ENCODE results near the gene FAM78A. TPM values are rescaled to one million over a fixed set of nuclear protein-coding genes. Genes with fewer than 3 reads are reported as not detected.

Gene FAM78A
- polyA plus RNA-seq, 1 experiment = 1.1 TPM

- no peak overlapping the region for H3K4me3 ChIP-seq (ENCODE audit: low read depth, low read length)
- no peak for DNase-seq (ENCODE audit: low read depth)
- no peaks in the 10 kb centered on the region for H3K36me3 ChIP-seq (ENCODE audit: control insufficient read depth, insufficient read depth, low read length)
- TF ChIP-seq CTCF (IDR thresholded peaks at IDR 0.05; ENCODE audit: insufficient read depth, low read depth, low read length) = no peak
- no peaks in the 10 kb centered on the region for H3K27me3 ChIP-seq (ENCODE audit: control insufficient read depth, insufficient read depth, low read length)
- CTCF ChIA-PET = no interaction called here
- POLR2A ChIA-PET = interaction anchor here (0.6 kb wide), 1 partner anchor 20 kb away, joined by 3 read pairs; no protein-coding TSS in a partner anchor
These were observed 18.9 kb downstream of the FAM78A start for GRCh38 chr9:131257266-131258025.

- Histone ChIP-seq H3K27me3 (ENCODE audit: control insufficient read depth, insufficient read depth, low read length) (no peaks in the 10 kb centered on the region), H3K36me3 (ENCODE audit: control insufficient read depth, insufficient read depth, low read length) (no peaks in the 10 kb centered on the region), H3K4me3 (ENCODE audit: low read depth, low read length) (no peak overlapping the region)
- DNase-seq (ENCODE audit: low read depth) = no peak
- CTCF ChIA-PET = interaction anchor here (1.2 kb wide), 1 partner anchor 10 kb away, joined by 4 read pairs; no protein-coding TSS in a partner anchor
- no peak for TF ChIP-seq CTCF (IDR thresholded peaks at IDR 0.05; ENCODE audit: insufficient read depth, low read depth, low read length)
- POLR2A ChIA-PET = interaction anchor here (0.9 kb wide), 1 partner anchor 76 kb away, joined by 8 read pairs; no protein-coding TSS in a partner anchor
These were observed 20.6 kb downstream of the FAM78A start for GRCh38 chr9:131255676-131256197.

- no peak for DNase-seq (ENCODE audit: low read depth)
- CTCF ChIA-PET = interaction anchor here (0.6 kb wide), 1 partner anchor 138 kb away, joined by 4 read pairs; no protein-coding TSS in a partner anchor
- Histone ChIP-seq H3K4me3 (ENCODE audit: low read depth, low read length) (no peak overlapping the region), H3K27me3 (ENCODE audit: control insufficient read depth, insufficient read depth, low read length) (no peaks in the 10 kb centered on the region), H3K36me3 (ENCODE audit: control insufficient read depth, insufficient read depth, low read length) (no peaks in the 10 kb centered on the region)
- POLR2A ChIA-PET = no interaction called here
- TF ChIP-seq CTCF (IDR thresholded peaks at IDR 0.05; ENCODE audit: insufficient read depth, low read depth, low read length) = no peak
These were observed 21.7 kb downstream of the FAM78A start for GRCh38 chr9:131254626-131255025.

- Histone ChIP-seq H3K36me3 (ENCODE audit: control insufficient read depth, insufficient read depth, low read length) (no peaks in the 10 kb centered on the region), H3K27me3 (ENCODE audit: control insufficient read depth, insufficient read depth, low read length) (no peaks in the 10 kb centered on the region), H3K4me3 (ENCODE audit: low read depth, low read length) (no peak overlapping the region)
- ChIA-PET CTCF (no interaction called here), POLR2A (interaction anchor here (0.6 kb wide), 2 partner anchors 114 to 145 kb away, joined by 3 to 9 read pairs; no protein-coding TSS in a partner anchor)
- TF ChIP-seq CTCF (IDR thresholded peaks at IDR 0.05; ENCODE audit: insufficient read depth, low read depth, low read length) = no peak
- DNase-seq (ENCODE audit: low read depth) = no peak
These were observed 22.3 kb downstream of the FAM78A start for GRCh38 chr9:131253891-131254491.

GRCh38 chr9:131252120-131252519 is 24.2 kb downstream of the FAM78A start:
- POLR2A ChIA-PET = no interaction called here

More at GRCh38 chr9:131252120-131252519, 24.2 kb downstream of the FAM78A start:
- CTCF ChIA-PET = interaction anchor here (1.3 kb wide), 1 partner anchor 15 kb away, joined by 3 read pairs; no protein-coding TSS in a partner anchor
- Histone ChIP-seq H3K36me3 (ENCODE audit: control insufficient read depth, insufficient read depth, low read length) (no peaks in the 10 kb centered on the region), H3K4me3 (ENCODE audit: low read depth, low read length) (no peak overlapping the region), H3K27me3 (ENCODE audit: control insufficient read depth, insufficient read depth, low read length) (no peaks in the 10 kb centered on the region)
- no peak for TF ChIP-seq CTCF (IDR thresholded peaks at IDR 0.05; ENCODE audit: insufficient read depth, low read depth, low read length)
- no peak for DNase-seq (ENCODE audit: low read depth)
